KBM-7 (cell line): Measurements from ENCODE around the gene TMPRSS15.
A peak's percentile ranks its signal among the peaks of the same experiment; 100 is the strongest.
"Not testable (repeated sequence)": the region's sequence is repeated elsewhere in the genome, so short reads cannot be mapped to it uniquely, and the experiment has no call there.

Experiments used
- DNase-seq: peaks from one replicate; pipeline ENCODE4 v3.0.0-alpha.2; 2015
- in situ Hi-C: fragments of 300-500 bp; cut with MboI; formaldehyde crosslinking; loops from 2 replicates; pipeline ENCODE4 v1.14.3; 2020; ENCODE audit warnings: low sequenced_read_pairs, low pct_unique_long_range_greater_than_20kb, mixed read lengths

Gene TMPRSS15

GRCh38 chr21:18403735-18404450 lies at the start of gene TMPRSS15:
TSS of gene TMPRSS15 (minus strand) at chr21:18403785. CDS start at chr21:18403622, 163 bp downstream.
- in situ Hi-C loops = no loop called here
- DNase-seq = no peak

GRCh38 chr21:18451670-18452069 lies 48.1 kb upstream of the TMPRSS15 start:
- in situ Hi-C loops = no loop called here
- DNase-seq = no peak

- in situ Hi-C loops = no loop called here
- no peak for DNase-seq
These were observed 46.3 kb upstream of the TMPRSS15 start for GRCh38 chr21:18449605-18450550.

GRCh38 chr21:18443701-18444100 lies 40.1 kb upstream of the TMPRSS15 start:
- in situ Hi-C loops = no loop called here
- DNase-seq = peak; percentile 6

- DNase-seq = no peak
- in situ Hi-C loops = no loop called here
These were observed 39.5 kb upstream of the TMPRSS15 start for GRCh38 chr21:18443085-18443484.

GRCh38 chr21:18430341-18430740 lies 26.8 kb upstream of the TMPRSS15 start:
- DNase-seq = no peak
- in situ Hi-C loops = no loop called here

- DNase-seq = no peak
- in situ Hi-C loops = no loop called here
These were observed 20.7 kb upstream of the TMPRSS15 start for GRCh38 chr21:18424276-18424675.

GRCh38 chr21:18417141-18417790 lies 13.7 kb upstream of the TMPRSS15 start:
- no peak for DNase-seq
- in situ Hi-C loops = no loop called here

- in situ Hi-C loops = no loop called here
- peak; percentile 16 for DNase-seq
These were observed 8.0 kb upstream of the TMPRSS15 start for GRCh38 chr21:18411565-18411964.

- no peak for DNase-seq
- in situ Hi-C loops = no loop called here
These were observed 6.0 kb upstream of the TMPRSS15 start for GRCh38 chr21:18409579-18409978.

- in situ Hi-C loops = no loop called here
- no peak for DNase-seq
These were observed 4.7 kb downstream of the TMPRSS15 start for GRCh38 chr21:18398843-18399242.

- in situ Hi-C loops = no loop called here
- DNase-seq = no peak
These were observed 15.6 kb downstream of the TMPRSS15 start for GRCh38 chr21:18387994-18388393.

- in situ Hi-C loops = no loop called here
- peak; percentile 33 for DNase-seq
These were observed 18.8 kb downstream of the TMPRSS15 start for GRCh38 chr21:18384771-18385170.

- in situ Hi-C loops, DNase-seq: not testable (repeated sequence)
These were observed 20.5 kb downstream of the TMPRSS15 start for GRCh38 chr21:18382934-18383619.

GRCh38 chr21:18382141-18382540 lies 21.4 kb downstream of the TMPRSS15 start:
- in situ Hi-C loops = no loop called here
- no peak for DNase-seq

GRCh38 chr21:18373606-18374005 lies 30.0 kb downstream of the TMPRSS15 start:
- DNase-seq = no peak
- in situ Hi-C loops = no loop called here

GRCh38 chr21:18370301-18370700 lies 33.3 kb downstream of the TMPRSS15 start:
- in situ Hi-C loops = no loop called here
- DNase-seq = no peak

GRCh38 chr21:18369115-18369514 lies 34.5 kb downstream of the TMPRSS15 start:
- peak; percentile 24 for DNase-seq
- in situ Hi-C loops = no loop called here

- in situ Hi-C loops = no loop called here
- DNase-seq = peak; percentile 2
These were observed 35.4 kb downstream of the TMPRSS15 start for GRCh38 chr21:18368205-18368604.
